Measurements from ENCODE around the gene RNF220. TPM values are rescaled to one million over a fixed set of nuclear protein-coding genes. Genes with fewer than 3 reads are reported as not detected.

Gene RNF220
- total RNA-seq, 1 experiment from 2014 or later = 92.4 TPM

GRCh38 chr1:44460107-44460882, 55.2 kb downstream of the RNF220 start:
- no peaks in the 10 kb centered on the region for H3K9me3 Mint-ChIP-seq (ENCODE audit: unreplicated experiment)
- peaks cover 25% of the 10 kb centered on the region for H3K27me3 Mint-ChIP-seq (ENCODE audit: insufficient read depth, unreplicated experiment)
- no peaks in the 10 kb centered on the region for H3K36me3 ChIP-seq (ENCODE audit: control insufficient read depth, insufficient read depth, low read length)
- H3K9me3 ChIP-seq = no peaks in the 10 kb centered on the region
- no peaks in the 10 kb centered on the region for H3K4me1 ChIP-seq
- H3K27me3 ChIP-seq (replicated peaks; ENCODE audit: control insufficient read depth, insufficient read depth, low read length) = no peaks in the 10 kb centered on the region
- no peaks in the 10 kb centered on the region for H3K4me1 Mint-ChIP-seq (ENCODE audit: low read depth, unreplicated experiment)
- H3K4me3 Mint-ChIP-seq (ENCODE audit: unreplicated experiment) = no peak overlapping the region
- intact Hi-C loops (cut with micrococcal nuclease; ENCODE audit: unreplicated experiment) = no loop called here
- no peak overlapping the region for H3K27ac Mint-ChIP-seq (ENCODE audit: unreplicated experiment)
- CTCF ChIA-PET = no interaction called here
- BruUV-seq (replicated peaks) = no TSS peak
- POLR2A ChIA-PET = no interaction called here
- H3K4me3 ChIP-seq (ENCODE audit: low read depth, low read length) = no peak overlapping the region
- H3K36me3 Mint-ChIP-seq (ENCODE audit: insufficient read depth, unreplicated experiment) = no peaks in the 10 kb centered on the region
- DNase-seq = no peak
- TF ChIP-seq CTCF (IDR thresholded peaks at IDR 0.05; ENCODE audit: insufficient read depth in 1 of 2, low read depth in 1 of 2, low read length in 1 of 2, severe bottlenecking in 1 of 2, unreplicated experiment in 1 of 2) = no peak

GRCh38 chr1:44464361-44464760, 59.3 kb downstream of the RNF220 start:
- H3K4me1 ChIP-seq = no peaks in the 10 kb centered on the region
- H3K9me3 Mint-ChIP-seq (ENCODE audit: unreplicated experiment) = no peaks in the 10 kb centered on the region
- ChIA-PET CTCF (no interaction called here), POLR2A (no interaction called here)
- H3K27me3 Mint-ChIP-seq (ENCODE audit: insufficient read depth, unreplicated experiment) = peaks cover 12% of the 10 kb centered on the region
- no peaks in the 10 kb centered on the region for H3K4me1 Mint-ChIP-seq (ENCODE audit: low read depth, unreplicated experiment)
- no peak overlapping the region for H3K4me3 ChIP-seq (ENCODE audit: low read depth, low read length)
- no peak overlapping the region for H3K4me3 Mint-ChIP-seq (ENCODE audit: unreplicated experiment)
- no TSS peak for BruUV-seq (replicated peaks)
- DNase-seq = no peak
- no peak for TF ChIP-seq CTCF (IDR thresholded peaks at IDR 0.05; ENCODE audit: insufficient read depth in 1 of 2, low read depth in 1 of 2, low read length in 1 of 2, severe bottlenecking in 1 of 2, unreplicated experiment in 1 of 2)
- intact Hi-C loops (cut with micrococcal nuclease; ENCODE audit: unreplicated experiment) = no loop called here
- no peaks in the 10 kb centered on the region for H3K36me3 Mint-ChIP-seq (ENCODE audit: insufficient read depth, unreplicated experiment)
- no peaks in the 10 kb centered on the region for H3K27me3 ChIP-seq (replicated peaks; ENCODE audit: control insufficient read depth, insufficient read depth, low read length)
- no peak overlapping the region for H3K27ac Mint-ChIP-seq (ENCODE audit: unreplicated experiment)
- H3K9me3 ChIP-seq = no peaks in the 10 kb centered on the region
- no peaks in the 10 kb centered on the region for H3K36me3 ChIP-seq (ENCODE audit: control insufficient read depth, insufficient read depth, low read length)

GRCh38 chr1:44467566-44467965, 62.5 kb downstream of the RNF220 start:
- H3K9me3 Mint-ChIP-seq (ENCODE audit: unreplicated experiment) = no peaks in the 10 kb centered on the region
- H3K36me3 ChIP-seq (ENCODE audit: control insufficient read depth, insufficient read depth, low read length) = no peaks in the 10 kb centered on the region
- H3K27me3 ChIP-seq (replicated peaks; ENCODE audit: control insufficient read depth, insufficient read depth, low read length) = no peaks in the 10 kb centered on the region
- ChIA-PET POLR2A (no interaction called here), CTCF (no interaction called here)
- TF ChIP-seq CTCF (IDR thresholded peaks at IDR 0.05; ENCODE audit: insufficient read depth in 1 of 2, low read depth in 1 of 2, low read length in 1 of 2, severe bottlenecking in 1 of 2, unreplicated experiment in 1 of 2) = no peak
- H3K4me1 Mint-ChIP-seq (ENCODE audit: low read depth, unreplicated experiment) = no peaks in the 10 kb centered on the region
- no peak overlapping the region for H3K27ac Mint-ChIP-seq (ENCODE audit: unreplicated experiment)
- peaks cover 12% of the 10 kb centered on the region for H3K27me3 Mint-ChIP-seq (ENCODE audit: insufficient read depth, unreplicated experiment)
- BruUV-seq (replicated peaks) = no TSS peak
- no peaks in the 10 kb centered on the region for H3K4me1 ChIP-seq
- intact Hi-C loops (cut with micrococcal nuclease; ENCODE audit: unreplicated experiment) = no loop called here
- no peak overlapping the region for H3K4me3 ChIP-seq (ENCODE audit: low read depth, low read length)
- H3K9me3 ChIP-seq = no peaks in the 10 kb centered on the region; the same call in 1 of the 2 replicates
- H3K36me3 Mint-ChIP-seq (ENCODE audit: insufficient read depth, unreplicated experiment) = no peaks in the 10 kb centered on the region
- no peak overlapping the region for H3K4me3 Mint-ChIP-seq (ENCODE audit: unreplicated experiment)
- DNase-seq = no peak

Data from Caco-2 (cell line).